HUDEP-2 (cell line): ENCODE results near the gene SNX27.
"Not testable (repeated sequence)": the region's sequence is repeated elsewhere in the genome, so short reads cannot be mapped to it uniquely, and the experiment has no call there.

Source experiments
- DNase-seq, 76 experiments: peaks; one replicate each; lab custom pipeline; 2025; ENCODE audit not compliant: unreplicated experiment in 76 of 76; lab: John Stamatoyannopoulos, UW

Gene SNX27

GRCh38 chr1:151718011-151718431, 106.2 kb downstream of the SNX27 start:
- no peak for DNase-seq

GRCh38 chr1:151718666-151719065, 106.8 kb downstream of the SNX27 start:
- DNase-seq, result no peak

GRCh38 chr1:151720125-151720524, 108.3 kb downstream of the SNX27 start:
- DNase-seq, result peak in 3 of 76 experiments; percentile 5 to 22 (median 8)

- peak in 1 of 76 experiments; percentile 34 for DNase-seq
These were observed 108.7 kb downstream of the SNX27 start for GRCh38 chr1:151720554-151720953.

GRCh38 chr1:151720974-151721787, 109.3 kb downstream of the SNX27 start, which contains the start of gene RIIAD1:
Gene RIIAD1, plus strand, starts transcription at chr1:151721522. Its CDS starts 15 bp downstream, at chr1:151721537.
- DNase-seq, result no peak

GRCh38 chr1:151721788-151722510, 110.1 kb downstream of the SNX27 start:
- no peak for DNase-seq

GRCh38 chr1:151723726-151724370, 112.0 kb downstream of the SNX27 start:
- DNase-seq, result no peak

- DNase-seq, result no peak
These were observed 116.6 kb downstream of the SNX27 start for GRCh38 chr1:151728151-151729054.

- DNase-seq, result no peak
These were observed 117.5 kb downstream of the SNX27 start for GRCh38 chr1:151729157-151729965.

GRCh38 chr1:151729966-151730291, 118.1 kb downstream of the SNX27 start:
- DNase-seq, result no peak

- no peak for DNase-seq
These were observed 121.3 kb downstream of the SNX27 start for GRCh38 chr1:151733126-151733525.

GRCh38 chr1:151733995-151734394, 122.1 kb downstream of the SNX27 start:
- not testable (repeated sequence) for DNase-seq

GRCh38 chr1:151737026-151737425, 125.2 kb downstream of the SNX27 start:
- no peak for DNase-seq

GRCh38 chr1:151737479-151737878, 125.6 kb downstream of the SNX27 start:
- DNase-seq, result no peak

GRCh38 chr1:151739590-151740355, 127.9 kb downstream of the SNX27 start:
- peak in 12 of 76 experiments; percentile 1 to 55 (median 9) for DNase-seq

- no peak for DNase-seq
These were observed 129.7 kb downstream of the SNX27 start for GRCh38 chr1:151741516-151741915.
